Left forelimb (tissue), 1 donor: ENCODE results near the gene NR6A1.
A peak's percentile ranks its signal among the peaks of the same experiment; 100 is the strongest.
"Not testable (repeated sequence)": the region's sequence is repeated elsewhere in the genome, so short reads cannot be mapped to it uniquely, and the experiment has no call there.

ENCODE experiments used
- DNase-seq: peaks from one replicate; pipeline ENCODE4 v3.0.0-alpha.2; 2018; ENCODE audit warnings: low spot score

NR6A1 gene

GRCh38 chr9:124776954-124777648, 6.0 kb upstream of the NR6A1 start, which contains the start of gene OLFML2A:
OLFML2A (plus strand) TSS chr9:124777133; CDS start chr9:124777271, 138 bp downstream.
- DNase-seq: no peak

- DNase-seq: no peak
These were observed 5.5 kb upstream of the NR6A1 start for GRCh38 chr9:124776618-124776953.

GRCh38 chr9:124774129-124774978, 3.2 kb upstream of the NR6A1 start:
- DNase-seq: peak; percentile 92

GRCh38 chr9:124773473-124774128, 2.5 kb upstream of the NR6A1 start:
- no peak for DNase-seq

GRCh38 chr9:124772877-124773276, 1.8 kb upstream of the NR6A1 start:
- not testable (repeated sequence) for DNase-seq

- peak; percentile 88 for DNase-seq
These were observed 962 bp upstream of the NR6A1 start for GRCh38 chr9:124771867-124772679.

GRCh38 chr9:124770359-124771020, 621 bp downstream of the NR6A1 start:
- DNase-seq: no peak

GRCh38 chr9:124769549-124770358, 1.4 kb downstream of the NR6A1 start:
- no peak for DNase-seq

- no peak for DNase-seq
These were observed 2.2 kb downstream of the NR6A1 start for GRCh38 chr9:124768750-124769548.

GRCh38 chr9:124768334-124768733, 2.8 kb downstream of the NR6A1 start:
- no peak for DNase-seq

GRCh38 chr9:124767821-124768220, 3.3 kb downstream of the NR6A1 start:
- DNase-seq: no peak

GRCh38 chr9:124766815-124767554, 4.1 kb downstream of the NR6A1 start:
- no peak for DNase-seq

GRCh38 chr9:124766326-124766725, 4.8 kb downstream of the NR6A1 start:
- no peak for DNase-seq

GRCh38 chr9:124765439-124765835, 5.7 kb downstream of the NR6A1 start:
- no peak for DNase-seq

GRCh38 chr9:124764774-124765438, 6.2 kb downstream of the NR6A1 start:
- no peak for DNase-seq

- DNase-seq: no peak
These were observed 8.5 kb downstream of the NR6A1 start for GRCh38 chr9:124762633-124763032.

- no peak for DNase-seq
These were observed 9.4 kb downstream of the NR6A1 start for GRCh38 chr9:124761710-124762109.

GRCh38 chr9:124761196-124761595, 9.9 kb downstream of the NR6A1 start:
- DNase-seq: no peak
